ENCODE measurements around the gene CIROP. TPM values are rescaled to one million over a fixed set of nuclear protein-coding genes. Genes with fewer than 3 reads are reported as not detected.

CIROP gene
- polyA plus RNA-seq, 12 donors, result 0.07 TPM; not detected in 11

DNA sequence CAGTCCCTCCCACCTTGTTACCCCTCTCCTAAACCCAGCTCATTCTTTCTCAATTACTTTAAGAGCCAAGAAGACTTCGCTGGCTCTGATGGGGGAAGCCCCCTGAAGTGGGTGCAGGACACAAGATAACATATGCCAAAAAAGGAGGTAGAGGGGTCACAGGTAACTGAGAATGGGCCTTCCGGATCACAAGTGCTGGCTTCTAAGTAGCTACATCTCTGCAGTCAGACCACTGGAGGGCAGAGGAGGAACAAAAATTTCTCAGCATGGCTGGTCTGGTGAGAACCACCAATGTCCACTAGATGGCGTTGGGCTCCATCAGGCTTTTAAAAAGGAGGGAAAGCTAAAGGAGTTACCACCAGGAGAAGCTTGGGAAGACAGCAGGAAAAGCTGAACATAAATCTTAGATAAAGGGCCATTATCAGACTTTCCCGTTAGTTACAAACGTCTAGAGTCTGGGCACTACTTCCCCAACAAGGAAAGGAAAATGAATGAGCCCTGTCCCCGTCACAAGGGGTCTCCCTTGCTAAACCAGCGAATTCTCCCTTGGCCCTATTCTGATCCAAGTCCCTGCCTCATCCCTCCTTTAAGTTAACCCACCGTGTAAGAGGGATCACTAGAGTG, 35.9 kb downstream of the CIROP start:
- peak; percentile 89 for DNase-seq

DNA sequence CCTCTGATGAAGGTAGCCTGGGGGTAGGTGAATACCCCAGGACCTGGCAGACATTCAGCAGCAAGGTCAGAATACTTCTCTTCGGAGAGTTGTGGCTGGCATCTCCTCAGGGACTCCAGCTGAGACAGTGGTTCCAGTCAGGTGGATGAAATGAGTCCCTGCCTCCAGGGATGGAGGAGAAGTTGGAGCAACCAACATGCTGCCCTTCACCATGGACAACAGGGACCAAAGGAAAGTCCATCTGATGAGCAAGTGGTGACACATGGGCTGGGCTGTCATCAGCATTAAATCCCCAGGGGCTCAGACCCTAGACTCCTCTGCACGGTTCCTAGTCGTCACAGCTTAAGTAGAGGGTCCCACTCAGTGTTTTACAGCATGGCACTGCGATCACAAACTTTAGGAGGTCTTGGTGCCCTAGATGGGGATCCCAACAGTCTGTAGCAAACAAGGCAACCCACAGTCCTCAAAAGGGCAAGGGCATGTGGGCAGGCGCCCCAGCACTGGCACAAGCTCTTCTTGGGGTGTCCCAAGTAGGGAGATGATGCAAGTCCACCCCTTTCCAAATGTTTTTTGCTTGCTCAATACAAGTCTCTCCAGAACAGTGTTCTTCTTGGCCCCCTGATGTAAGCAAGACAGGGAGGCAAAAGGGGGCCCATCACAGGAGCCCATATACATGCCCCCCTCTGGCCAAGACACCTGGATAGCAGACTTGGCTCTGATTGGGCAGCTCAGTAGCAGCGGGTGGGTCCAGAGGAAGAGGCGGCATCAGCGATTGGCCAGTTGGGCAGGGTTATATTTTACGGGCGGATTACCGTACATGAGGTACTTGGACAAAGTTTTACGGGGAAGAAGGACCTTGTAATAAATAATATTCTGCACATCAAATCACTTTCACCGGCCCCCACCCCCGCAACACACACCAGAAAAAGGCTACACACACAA, 36.7 kb downstream of the CIROP start:
- no peak for DNase-seq

DNA sequence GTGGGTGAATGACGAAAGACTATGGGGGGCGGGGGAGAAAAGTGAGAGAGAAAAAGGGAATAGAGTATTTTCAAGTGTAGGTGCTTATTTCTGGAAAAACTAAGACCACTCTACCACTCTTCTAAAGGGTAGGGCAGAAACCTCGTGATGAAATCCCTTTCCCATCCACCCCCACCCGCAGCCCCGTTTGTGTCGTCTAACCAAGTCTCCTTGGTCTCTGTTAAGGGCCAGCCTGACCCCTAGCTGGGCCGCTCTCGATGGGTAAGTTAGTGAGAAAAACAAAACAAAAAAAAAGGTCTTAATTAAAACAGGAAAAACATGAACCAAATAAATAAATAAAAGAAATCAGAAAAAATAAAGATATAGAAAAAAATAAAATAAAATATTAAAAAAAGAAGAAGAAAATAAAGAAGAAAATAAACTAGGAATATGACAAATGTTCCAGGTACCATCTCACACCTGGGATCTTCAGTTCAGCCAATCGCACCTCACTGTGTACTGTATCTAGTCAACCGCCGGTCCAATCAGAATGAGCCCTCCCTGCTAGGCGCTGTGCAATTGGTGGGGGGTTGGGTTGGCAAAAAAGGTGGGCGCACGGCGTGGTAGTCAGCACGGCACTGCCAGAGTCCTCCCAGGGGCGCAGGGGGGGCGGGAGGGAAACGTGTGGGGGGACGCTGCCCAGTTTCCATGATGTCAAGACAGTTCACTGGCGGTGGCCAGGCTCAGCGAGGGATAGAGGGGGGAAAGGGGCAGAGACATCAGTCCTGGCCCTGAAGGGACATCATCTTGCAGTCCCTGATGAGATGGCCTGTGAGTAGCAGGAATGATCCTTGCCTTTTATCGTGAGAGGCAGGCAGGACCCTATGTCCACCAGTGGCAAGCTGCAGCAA, 37.7 kb downstream of the CIROP start:
- no peak for DNase-seq

DNA sequence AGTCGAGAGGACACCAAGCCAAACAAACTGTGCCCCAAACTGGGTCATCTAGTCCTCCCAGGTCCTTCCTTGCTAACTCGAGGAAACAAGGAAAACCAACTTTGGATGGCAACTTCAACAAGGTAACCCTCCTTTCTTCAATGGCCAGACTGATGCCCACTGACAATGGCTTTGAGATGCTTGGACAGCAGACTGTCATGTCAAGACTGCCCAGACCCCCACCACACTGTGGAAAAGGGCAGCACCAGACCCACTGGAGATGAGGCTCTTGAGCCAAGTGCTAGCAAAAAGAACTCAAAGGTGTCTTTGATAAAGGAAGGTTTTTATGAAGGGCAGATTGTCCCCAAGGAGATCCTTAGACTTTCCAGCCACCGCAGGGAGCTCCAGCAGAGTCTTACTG, 38.4 kb downstream of the CIROP start:
- DNase-seq, result no peak

DNA sequence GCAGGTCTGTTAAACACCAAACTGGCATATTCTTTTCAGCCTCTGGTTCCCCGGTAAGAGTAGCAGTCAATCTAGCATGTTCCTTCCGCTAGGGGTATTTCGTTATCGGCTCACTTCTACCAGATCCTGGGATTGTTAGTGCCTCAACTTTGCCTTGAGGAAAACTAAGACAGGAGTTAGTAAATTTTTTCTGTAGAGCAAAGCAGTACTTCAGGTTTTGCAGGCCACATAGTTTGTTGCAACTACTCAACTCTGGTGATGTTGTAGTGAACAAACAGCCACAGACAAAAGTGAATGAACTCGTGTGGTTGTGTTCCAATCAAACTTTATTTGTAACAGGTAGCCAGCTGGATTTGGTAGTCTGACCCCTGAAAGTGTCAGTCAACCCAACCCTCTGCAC, 41.2 kb downstream of the CIROP start:
- no peak for DNase-seq

DNA sequence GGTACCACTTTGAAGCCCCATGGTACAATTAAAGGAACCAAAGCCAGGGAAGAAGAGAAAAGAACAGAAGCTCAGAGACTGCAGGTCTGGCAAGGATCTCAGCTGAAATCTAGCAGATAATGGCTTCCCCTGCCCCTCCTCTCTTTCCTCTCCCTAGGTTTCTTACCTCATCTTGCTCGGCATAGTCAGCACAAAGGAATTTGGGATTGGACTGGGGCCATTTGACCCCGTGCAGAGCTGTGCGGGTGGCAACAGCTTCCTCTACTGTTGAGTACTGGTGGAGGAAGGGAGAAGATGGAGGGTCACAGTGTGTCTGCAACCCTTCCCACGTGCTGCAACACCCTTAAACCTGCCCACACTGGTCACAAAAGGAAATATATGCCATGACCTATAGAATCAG, 42.8 kb downstream of the CIROP start:
- no peak for DNase-seq

DNA sequence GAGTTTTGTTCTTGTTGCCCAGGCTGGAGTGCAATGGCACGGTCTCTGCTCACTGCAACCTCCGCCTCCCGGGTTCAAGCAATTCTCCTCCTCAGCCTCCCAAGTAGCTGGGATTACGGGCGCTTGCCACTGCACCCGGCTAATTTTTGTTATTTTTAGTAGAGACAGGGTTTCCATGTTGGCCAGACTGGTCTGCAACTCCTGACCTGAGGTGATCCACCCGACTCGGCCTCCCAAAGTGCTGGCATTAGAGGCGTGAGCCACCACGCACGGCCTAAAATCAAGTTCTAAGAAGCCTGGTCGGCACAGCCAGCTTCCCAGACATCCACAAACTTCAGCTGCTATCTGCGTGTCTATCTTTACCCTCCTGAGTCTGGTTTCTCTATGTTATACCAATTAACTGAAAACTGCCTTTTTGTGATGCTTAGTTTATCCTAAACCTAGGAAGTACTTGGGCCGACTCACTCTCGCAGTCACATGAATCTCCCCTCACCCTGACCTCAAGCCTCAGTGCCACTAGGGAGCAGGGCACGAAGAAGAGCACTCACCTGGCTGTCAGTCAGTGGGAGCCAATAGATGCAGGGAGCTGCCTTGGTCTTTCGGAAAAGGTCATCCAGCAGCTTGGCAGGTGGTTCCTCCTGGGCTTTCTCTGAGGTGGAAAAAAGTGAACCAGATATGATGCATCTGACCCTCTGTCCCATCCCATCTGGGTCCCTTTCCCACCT, 44.1 kb downstream of the CIROP start:
- no peak for DNase-seq

DNA sequence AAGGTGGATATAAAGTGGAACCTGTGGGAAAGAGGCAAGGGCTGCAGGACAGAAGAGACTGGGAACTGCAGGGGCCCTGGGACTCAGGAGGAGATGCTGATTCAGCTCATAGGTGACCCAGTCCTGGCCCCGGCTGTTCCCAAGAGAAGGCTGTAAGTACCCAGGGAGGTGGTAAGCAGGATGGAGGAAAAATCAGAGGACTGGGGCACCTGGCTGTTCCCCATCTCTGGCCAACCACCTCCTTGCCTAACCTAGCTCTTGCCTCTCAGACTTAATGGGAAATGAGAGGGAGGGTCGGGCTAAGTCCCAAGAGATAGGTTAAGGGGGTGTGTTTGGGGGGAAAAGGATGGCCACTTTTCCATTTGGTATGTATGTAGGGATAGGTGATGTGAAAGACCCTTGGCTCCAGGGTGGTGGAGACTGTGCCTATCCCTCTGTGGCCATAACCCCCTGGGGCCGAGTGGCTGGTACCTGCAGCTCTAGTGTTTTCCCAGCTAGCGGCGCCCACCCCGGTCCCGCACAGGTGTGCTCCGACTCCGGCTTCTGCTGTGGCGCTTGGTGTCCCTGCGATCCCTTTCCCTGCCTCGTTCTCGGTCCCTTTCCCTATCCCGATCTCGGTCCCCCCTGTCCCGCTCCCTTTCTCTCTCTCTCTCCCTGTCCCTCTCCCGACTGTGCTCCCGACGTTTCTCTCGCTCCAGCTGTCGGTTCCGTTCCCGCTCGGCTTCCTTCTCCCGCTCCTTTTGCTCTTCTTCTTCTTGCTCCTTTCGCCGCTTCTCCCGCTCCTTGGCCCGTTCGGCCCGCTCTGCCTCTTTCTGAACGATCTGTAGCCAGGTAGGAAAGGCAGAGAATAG, 45.9 kb downstream of the CIROP start:
- DNase-seq, result no peak

DNA sequence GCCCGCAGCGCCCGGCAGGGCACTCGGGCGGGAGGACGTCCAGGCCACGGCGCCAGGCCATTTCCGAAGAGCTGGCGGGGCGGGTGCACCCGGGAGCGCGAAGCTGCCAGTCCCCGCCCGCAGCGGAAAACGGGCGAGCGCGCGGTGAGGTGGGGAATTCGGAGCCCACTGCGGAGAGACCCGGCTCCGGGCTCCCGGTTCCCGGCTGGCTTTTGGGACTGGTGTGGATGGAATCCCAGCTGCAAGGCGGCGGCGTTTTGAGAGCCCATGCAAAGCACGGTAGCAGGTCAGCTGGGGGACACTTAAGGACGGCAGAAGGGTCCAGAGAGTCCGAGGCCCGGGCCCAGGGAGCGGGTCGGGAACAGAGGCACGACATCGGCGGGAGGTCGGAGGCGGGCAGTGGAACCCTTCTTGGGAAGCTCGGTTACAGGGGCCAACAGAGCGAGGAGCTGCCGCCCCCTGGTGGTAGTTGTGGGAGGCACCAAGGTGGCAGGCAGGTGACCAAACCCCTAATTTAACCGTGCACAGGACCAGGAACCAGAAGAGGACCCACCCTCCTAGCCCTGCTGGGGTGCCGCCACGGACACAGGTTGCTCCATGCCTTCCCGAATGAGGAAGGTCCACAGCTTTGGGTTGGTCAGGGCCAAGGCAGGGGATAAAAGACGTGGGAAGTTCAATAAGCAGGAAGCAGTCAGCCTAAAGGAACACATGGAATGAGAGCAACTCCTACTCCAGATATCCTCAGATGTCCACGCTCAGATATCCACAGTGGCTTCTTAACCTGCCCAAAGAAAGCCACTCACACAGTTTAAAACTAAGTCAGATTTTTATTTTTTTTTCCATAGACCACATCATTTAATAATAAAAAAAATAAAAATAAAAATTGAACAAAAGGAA, 46.8 kb downstream of the CIROP start:
- peak; percentile 91 for DNase-seq

DNA sequence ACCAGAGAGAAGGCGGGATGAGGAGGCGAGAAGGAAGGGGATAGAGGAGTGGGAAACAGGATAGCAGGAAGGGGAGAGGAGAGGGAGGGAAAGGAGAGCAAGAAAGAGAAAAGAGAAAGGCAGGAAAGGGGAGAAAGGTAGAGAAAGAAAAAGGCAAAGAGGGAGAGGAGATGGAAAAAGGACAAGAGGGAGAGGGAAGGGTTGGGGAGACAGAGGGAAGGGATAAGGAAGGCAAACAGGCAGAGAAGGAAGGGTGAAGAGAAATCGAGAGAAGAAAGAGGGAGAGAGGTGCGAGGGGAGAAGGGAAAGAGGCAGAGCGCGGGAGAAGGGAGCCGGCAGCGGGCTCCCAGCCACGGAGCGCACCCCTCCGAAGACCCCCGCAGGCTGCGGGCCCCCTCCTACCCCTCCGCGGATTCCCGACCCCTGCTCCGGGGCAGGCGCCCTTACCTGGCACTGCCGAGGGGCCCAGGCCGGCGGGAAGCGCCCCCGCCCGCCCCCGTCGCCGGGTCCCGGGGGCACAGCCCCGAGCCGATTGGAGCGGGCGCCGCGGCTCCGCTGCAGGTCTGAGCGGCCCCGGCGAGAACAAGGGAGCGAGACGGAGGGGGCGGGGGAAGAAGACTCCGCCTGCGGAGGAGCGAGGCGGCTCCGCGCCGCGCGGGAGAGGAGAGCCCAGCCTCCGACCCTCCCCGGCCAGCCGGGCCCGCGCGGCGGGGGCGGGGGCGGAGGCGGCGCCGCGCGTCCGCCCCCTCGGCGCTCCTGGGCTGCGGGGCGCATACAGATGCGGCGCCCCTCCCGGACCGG, 47.6 kb downstream of the CIROP start, which contains the start of gene CDH24:
Gene CDH24 (minus strand): TSS at position 565 of the 801 bp plus-strand sequence. CDS start 1,787 bp downstream, outside the sequence.
- DNase-seq, result peak; percentile 74

DNA sequence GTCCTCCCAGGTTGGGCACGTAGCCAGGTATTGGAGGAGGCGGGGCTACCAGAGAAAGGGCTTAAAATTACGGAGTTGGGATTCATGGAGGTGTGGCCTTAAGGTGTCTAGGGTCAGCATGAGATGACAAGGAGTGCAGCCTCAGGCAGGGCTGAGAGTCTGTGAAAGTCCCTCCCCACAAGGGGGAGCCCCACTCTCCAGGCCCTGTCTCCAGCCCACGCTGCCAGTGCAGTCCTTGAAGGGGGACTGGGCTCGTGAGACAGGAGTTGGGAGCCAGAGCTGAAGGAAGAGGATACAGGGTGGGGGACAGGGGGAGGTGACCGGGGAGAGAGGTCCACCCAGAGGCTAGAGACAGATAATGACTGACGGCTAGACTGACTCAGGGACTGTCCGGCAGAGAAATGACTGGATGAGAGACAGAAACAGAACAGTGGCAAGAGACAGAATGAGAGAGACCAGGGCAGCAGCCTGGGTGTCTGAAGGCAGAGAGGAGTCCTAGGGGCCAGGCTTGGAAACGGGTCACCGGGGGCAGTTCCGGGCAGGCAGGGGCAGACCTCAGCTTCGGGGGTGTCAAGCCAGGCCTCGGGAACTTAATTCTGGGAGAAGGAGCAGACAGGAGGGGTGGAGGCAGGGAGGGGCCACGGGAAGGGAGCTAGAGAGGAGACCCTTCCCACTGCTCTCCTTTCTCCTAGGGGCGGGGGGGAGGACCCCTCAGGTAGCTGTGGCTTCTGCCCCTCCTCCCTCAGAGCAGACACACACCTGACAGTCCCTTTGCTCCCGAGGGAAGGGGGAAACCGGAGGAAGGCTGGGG, 48.4 kb downstream of the CIROP start:
- no peak for DNase-seq

DNA sequence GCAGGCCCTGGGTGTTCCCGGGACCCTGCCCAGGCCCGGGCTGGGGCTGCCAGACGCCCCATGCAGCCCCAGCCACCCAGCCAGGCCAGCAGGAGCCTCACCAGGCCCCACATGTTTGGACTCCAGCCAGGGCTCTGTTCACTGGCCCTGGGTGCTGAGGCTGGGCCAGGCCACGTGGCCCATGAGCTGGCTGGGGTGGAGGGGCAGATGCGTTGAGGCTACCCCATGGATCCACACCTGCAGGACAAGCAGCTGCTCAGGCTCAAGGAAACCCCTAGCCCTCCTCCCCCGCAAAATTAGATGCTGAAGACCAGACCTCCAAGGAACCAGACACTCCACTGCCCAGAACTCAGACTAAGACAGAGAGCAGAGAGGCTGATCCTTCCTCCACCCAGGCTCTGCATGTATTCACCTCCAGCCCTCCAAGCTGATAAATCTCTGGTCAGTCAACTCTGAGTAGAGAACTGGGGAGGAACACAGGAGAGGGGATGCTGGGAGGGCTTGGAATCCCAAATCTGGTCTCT, 49.1 kb downstream of the CIROP start:
- no peak for DNase-seq

DNA sequence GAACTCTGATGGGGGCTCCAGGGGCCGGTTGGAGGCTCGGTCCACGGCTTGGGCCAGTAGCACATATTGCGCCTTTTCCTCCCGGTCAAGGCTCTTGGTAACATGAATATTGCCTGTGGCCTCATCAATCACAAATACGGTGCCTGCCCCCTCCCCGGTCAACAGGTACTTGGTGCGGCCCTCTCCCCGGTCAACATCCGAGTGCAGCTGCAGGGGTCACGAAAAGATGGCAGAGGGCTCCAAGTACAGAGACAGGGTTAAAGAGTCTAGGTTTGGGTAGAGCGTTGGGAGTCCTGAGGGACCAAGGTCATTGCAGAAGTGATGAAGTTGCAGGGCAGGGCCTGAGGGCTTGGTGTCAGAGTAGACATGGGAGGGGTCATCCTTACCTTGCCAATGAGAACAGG, 49.6 kb downstream of the CIROP start:
- no peak for DNase-seq

DNA sequence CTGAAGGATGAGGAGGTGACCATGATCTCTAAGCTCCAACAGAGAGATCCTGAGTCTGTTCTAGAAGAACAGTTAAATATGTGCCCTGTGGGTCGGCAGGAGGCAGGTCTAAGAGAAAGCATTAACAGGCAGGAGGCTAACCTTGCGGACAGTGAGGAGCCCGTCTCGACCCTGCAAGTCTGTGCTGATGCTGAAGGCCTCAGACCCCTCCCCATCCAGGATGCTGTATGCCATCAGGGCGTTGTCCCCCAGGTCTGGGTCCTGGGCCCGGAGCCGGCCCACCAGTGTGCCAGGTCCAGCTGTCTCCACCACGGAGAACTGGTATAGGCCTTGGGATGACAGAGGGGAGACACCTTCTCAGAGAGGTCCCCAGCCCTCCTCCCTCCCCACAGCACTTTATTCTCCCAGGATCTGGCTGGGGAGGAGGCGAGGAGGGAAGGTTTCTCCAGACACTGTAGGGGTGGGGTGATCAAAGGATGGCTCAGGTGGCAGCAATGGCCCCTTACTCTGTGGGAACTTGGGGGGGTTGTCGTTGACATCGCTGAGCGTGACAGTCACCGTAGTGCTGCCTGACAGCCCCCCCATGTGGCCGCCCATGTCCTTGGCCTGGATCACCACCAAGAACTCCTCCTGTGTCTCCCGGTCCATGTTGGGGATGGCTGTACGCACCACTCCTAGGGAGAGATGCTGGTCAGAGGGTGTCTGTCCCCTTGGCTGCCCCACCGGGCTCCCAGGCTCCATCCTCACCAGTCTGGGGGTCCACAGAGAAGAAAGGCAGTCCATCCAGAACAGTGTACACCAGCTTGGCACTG, 50.6 kb downstream of the CIROP start:
- DNase-seq, result no peak

DNA sequence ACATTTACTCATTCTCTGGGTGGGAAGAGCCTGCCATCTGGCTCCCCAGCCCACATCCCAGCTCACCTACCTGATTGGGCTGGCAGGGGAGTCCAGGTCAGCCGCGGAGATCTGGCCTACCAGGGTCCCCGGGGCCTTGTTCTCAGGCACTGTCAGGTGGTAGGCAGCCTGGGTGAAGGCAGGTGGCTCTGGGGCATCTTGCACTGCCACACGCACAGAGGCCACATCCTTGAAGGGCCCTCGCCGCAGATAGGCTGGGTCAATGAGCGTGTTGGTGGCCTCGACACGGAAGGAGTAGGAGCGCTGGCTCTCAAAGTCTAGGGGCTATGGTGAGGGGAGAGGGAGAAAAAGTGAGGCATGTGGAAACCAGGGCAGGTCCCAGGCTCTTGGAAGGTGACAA, 51.4 kb downstream of the CIROP start:
- no peak for DNase-seq

DNA sequence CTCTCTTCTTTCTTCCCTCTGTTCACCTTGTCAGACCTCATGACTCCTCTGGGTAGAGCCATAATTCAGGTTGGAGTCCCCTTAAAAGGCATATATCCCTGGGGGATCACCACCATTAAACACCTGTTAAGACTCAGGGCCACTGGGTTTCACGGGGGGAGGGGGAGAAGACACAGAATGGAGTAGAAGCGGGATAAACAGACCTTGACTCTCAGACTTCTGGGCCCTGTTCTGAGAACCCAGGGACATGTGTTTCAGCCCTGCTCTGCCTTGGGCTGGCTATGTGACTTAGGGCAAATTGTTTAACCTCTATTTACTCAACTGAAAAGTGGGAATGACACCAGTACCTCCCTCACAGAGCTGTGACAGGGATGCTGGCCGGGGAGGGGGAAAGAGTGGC, 52.1 kb downstream of the CIROP start:
- DNase-seq, result no peak
